Stimulated activated CD4-positive, alpha-beta T cell treated with anti-CD3 and anti-CD28 coated beads, Interleukin-4, amount 100 ng/mL, for 48 hours (primary cell): ENCODE results near the gene CENPF.
"Not testable (repeated sequence)": the region's sequence is repeated elsewhere in the genome, so short reads cannot be mapped to it uniquely, and the experiment has no call there.

Experiments used
- DNase-seq, 2 donors: peaks; one replicate each; pipeline ENCODE4 v3.0.0-alpha.2; 2020; ENCODE audit warnings: low read depth in 2 of 2

CENPF gene

GRCh38 chr1:214602764-214603657 lies at the start of gene CENPF:
TSS of gene CENPF (plus strand) at chr1:214603195. CDS start at chr1:214613755, 10,560 bp downstream.
- DNase-seq: peak; percentile 82 to 88

GRCh38 chr1:214557952-214558735 lies 44.9 kb upstream of the CENPF start:
- no peak for DNase-seq

GRCh38 chr1:214563881-214564280 lies 39.1 kb upstream of the CENPF start:
- DNase-seq: no peak

- no peak for DNase-seq
Measured at GRCh38 chr1:214565310-214565709, 37.7 kb upstream of the CENPF start.

- DNase-seq: no peak
Measured at GRCh38 chr1:214566158-214567104, 36.6 kb upstream of the CENPF start.

- DNase-seq: no peak
Measured at GRCh38 chr1:214567481-214567980, 35.5 kb upstream of the CENPF start.

GRCh38 chr1:214568328-214568727 lies 34.7 kb upstream of the CENPF start:
- no peak for DNase-seq

- no peak for DNase-seq
Measured at GRCh38 chr1:214569357-214570004, 33.5 kb upstream of the CENPF start.

- no peak for DNase-seq
Measured at GRCh38 chr1:214570442-214570841, 32.6 kb upstream of the CENPF start.

- DNase-seq: no peak
Measured at GRCh38 chr1:214571281-214571680, 31.7 kb upstream of the CENPF start.

- no peak for DNase-seq
Measured at GRCh38 chr1:214573386-214574318, 29.3 kb upstream of the CENPF start.

- no peak for DNase-seq
Measured at GRCh38 chr1:214574598-214575411, 28.2 kb upstream of the CENPF start.

GRCh38 chr1:214576120-214576519 lies 26.9 kb upstream of the CENPF start:
- DNase-seq: not testable (repeated sequence)

GRCh38 chr1:214579183-214579582 lies 23.8 kb upstream of the CENPF start:
- no peak for DNase-seq

GRCh38 chr1:214581785-214582184 lies 21.2 kb upstream of the CENPF start:
- DNase-seq: no peak

- no peak for DNase-seq
Measured at GRCh38 chr1:214582289-214582891, 20.6 kb upstream of the CENPF start.

- no peak for DNase-seq
Measured at GRCh38 chr1:214583113-214583512, 19.9 kb upstream of the CENPF start.

- DNase-seq: no peak
Measured at GRCh38 chr1:214583824-214584554, 19.0 kb upstream of the CENPF start.
